Measurements from ENCODE around the gene GTPBP1.

The GTPBP1 gene

GRCh38 chr22:38756711-38757463, 51.1 kb downstream of the GTPBP1 start:
- DNase-seq (ENCODE audit: low read depth), result no peak
- TF ChIP-seq CTCF (IDR thresholded peaks at IDR 0.05; ENCODE audit: control insufficient read depth, insufficient read depth, low read depth, low read length, missing control alignments), result no peak
- no peak overlapping the region; the same call in 1 of the 2 replicates for H3K4me3 ChIP-seq (ENCODE audit: control insufficient read depth, low read depth, low read length)

GRCh38 chr22:38757464-38757757, 51.7 kb downstream of the GTPBP1 start:
- no peak overlapping the region for H3K4me3 ChIP-seq (ENCODE audit: control insufficient read depth, low read depth, low read length)
- no peak for DNase-seq (ENCODE audit: low read depth)
- no peak for TF ChIP-seq CTCF (IDR thresholded peaks at IDR 0.05; ENCODE audit: control insufficient read depth, insufficient read depth, low read depth, low read length, missing control alignments)

- DNase-seq (ENCODE audit: low read depth), result no peak
- no peak for TF ChIP-seq CTCF (IDR thresholded peaks at IDR 0.05; ENCODE audit: control insufficient read depth, insufficient read depth, low read depth, low read length, missing control alignments)
- H3K4me3 ChIP-seq (ENCODE audit: control insufficient read depth, low read depth, low read length), result no peak overlapping the region
Measured at GRCh38 chr22:38758276-38758945, 52.7 kb downstream of the GTPBP1 start.

GRCh38 chr22:38759005-38759404, 53.3 kb downstream of the GTPBP1 start:
- no peak overlapping the region for H3K4me3 ChIP-seq (ENCODE audit: control insufficient read depth, low read depth, low read length)
- no peak for DNase-seq (ENCODE audit: low read depth)
- no peak for TF ChIP-seq CTCF (IDR thresholded peaks at IDR 0.05; ENCODE audit: control insufficient read depth, insufficient read depth, low read depth, low read length, missing control alignments)

GRCh38 chr22:38760477-38761201, 54.9 kb downstream of the GTPBP1 start:
- H3K4me3 ChIP-seq (ENCODE audit: control insufficient read depth, low read depth, low read length), result no peak overlapping the region
- TF ChIP-seq CTCF (IDR thresholded peaks at IDR 0.05; ENCODE audit: control insufficient read depth, insufficient read depth, low read depth, low read length, missing control alignments), result no peak
- DNase-seq (ENCODE audit: low read depth), result no peak

GRCh38 chr22:38761202-38762162, 55.7 kb downstream of the GTPBP1 start:
- DNase-seq (ENCODE audit: low read depth), result no peak
- TF ChIP-seq CTCF (IDR thresholded peaks at IDR 0.05; ENCODE audit: control insufficient read depth, insufficient read depth, low read depth, low read length, missing control alignments), result no peak
- no peak overlapping the region for H3K4me3 ChIP-seq (ENCODE audit: control insufficient read depth, low read depth, low read length)

All from AG09309 (cell line).